GM19397 (cell line): ENCODE results near the gene GNAQ.
"Not testable (repeated sequence)": the region's sequence is repeated elsewhere in the genome, so short reads cannot be mapped to it uniquely, and the experiment has no call there.

Experiments used
- ATAC-seq: cut with Tn5 transposase; IDR thresholded peaks from one replicate; pipeline ENCODE4 v1.9.1; 2021; ENCODE audit warnings: mild to moderate bottlenecking, moderate library complexity; ENCODE audit not compliant: unreplicated experiment

The GNAQ gene

DNA sequence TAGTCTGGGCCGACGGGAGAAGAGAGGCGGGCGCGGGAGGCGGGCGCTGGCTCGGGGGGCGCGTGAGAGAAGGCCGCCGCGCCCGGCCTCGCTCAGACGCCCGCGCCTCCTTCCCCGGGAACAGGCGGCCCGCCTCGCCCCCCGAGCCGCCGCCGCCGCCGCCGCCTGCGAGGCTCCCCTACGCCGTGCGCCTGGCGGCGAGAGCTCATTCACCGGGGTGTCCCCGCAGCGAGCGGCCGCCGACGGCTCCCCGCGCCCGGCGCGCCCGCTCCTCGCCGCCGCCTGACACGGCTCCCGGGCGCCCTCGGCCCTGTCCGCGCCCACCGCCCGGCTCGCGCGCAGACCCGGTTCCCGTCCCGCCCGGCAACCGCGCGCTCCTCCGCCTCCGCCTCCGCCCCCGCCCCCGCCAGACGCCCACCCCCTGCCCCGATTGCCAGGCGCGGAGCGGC is at the start of gene GNAQ:
GNAQ (minus strand) TSS at position 368 of the 449 bp plus-strand sequence. CDS start 576 bp downstream, outside the sequence.
- no peak for ATAC-seq

DNA sequence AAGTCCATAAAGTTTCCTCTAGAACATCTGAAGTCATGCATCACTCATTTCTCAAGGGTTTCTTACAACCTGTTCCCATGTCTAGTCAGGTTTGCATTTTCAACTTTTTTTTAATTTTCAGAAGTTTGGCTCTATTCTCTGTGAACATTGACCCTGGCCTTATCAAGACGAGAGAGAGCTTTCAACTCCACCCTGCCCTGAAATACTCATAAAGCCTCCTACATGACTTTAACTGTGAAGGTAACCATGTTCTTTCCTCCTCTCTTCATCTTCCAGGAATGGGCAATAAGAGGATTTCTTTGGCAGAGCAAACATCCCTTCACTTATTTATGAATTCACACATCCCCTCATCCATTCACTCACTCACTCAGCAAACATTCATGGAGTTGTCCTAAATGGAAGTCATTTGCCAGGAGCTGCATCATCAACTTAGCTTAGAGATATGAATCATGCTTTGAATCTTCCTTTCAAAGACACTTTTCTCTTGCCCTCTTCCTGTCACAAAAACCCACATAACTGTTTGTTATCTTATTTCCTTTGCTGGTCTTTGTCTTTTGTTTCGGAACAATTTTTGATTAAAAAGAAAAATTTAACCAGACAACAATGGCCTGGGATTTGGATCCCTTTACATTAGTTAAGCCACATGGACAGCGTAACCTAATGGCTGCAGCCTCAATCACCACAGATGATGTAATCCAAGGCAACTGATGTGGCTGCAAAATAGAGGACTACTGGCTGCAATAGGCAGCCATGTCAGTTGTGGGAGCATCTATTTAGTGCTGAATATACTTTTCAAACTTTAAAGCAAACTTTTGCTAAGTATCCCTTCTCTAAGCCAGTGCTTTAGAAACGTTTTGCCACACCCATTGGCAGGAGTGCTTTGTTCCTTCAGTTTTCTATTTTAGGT is 43.0 kb upstream of the GNAQ start:
- ATAC-seq, result no peak

DNA sequence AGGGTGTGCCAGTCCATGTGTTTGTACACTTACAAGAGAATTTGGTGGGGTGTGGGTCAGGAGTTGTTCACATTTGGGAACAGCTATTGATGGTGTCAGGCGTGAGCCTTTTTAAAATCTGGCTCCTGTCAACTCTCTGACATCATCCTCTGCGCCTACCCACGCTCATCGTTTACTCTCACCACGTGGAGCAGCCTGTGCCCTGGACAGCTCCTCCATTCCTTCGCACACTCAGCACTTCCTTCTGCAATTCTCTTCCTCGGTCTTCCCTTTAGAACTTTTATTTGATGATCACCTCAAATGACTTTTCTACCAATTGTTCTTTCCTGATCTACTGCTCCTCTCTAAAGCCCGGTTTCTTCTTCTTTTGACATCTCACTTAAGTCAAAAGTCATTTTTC is 42.1 kb upstream of the GNAQ start:
- no peak for ATAC-seq

DNA sequence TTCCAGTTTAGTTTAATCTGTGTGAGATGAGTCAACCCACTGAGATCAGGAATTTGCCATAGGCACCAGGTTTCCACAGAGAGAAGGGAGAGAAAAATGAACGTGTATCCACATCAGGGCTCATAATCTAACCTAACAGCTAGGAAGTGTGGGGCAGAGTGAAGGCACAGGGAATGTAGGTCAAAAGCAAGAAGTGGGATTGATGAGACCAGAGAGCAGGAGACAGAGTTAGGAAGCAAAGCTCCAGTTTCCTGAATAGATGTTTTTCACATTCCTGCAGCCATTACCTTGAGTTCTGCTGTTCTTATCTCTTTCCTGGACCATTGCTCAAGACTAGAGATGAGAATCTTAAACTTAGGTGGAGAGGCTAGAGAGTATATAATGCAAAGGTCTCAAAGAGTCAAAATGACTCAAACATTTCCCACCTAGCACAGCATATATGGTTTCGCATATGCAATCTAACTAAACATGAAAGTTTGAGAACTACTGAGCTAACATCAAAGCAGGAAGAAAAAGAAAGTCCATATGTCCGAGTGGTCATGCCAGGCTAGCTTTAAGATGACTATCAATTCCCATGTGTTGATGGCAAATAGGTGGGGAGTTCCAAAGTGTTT is 41.1 kb upstream of the GNAQ start:
- ATAC-seq, result no peak

DNA sequence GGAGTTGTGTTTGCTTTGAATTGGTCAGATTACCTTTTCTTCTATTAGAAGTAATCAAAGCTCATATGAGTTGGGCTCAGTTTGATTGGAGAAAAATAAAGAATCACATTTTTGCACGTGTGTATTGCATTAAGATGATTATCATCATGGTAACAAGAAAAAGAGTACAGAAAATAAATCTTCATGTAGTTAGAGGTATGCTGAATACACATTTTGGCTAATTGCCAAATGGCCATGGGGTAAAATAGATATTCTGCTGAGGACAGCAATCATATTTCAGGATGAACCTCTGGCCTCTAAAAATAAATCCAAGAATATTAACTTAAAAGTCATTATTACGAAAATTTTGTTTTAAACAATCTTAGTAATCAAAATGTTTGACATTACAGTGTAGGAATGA is 38.9 kb upstream of the GNAQ start:
- ATAC-seq, result no peak

DNA sequence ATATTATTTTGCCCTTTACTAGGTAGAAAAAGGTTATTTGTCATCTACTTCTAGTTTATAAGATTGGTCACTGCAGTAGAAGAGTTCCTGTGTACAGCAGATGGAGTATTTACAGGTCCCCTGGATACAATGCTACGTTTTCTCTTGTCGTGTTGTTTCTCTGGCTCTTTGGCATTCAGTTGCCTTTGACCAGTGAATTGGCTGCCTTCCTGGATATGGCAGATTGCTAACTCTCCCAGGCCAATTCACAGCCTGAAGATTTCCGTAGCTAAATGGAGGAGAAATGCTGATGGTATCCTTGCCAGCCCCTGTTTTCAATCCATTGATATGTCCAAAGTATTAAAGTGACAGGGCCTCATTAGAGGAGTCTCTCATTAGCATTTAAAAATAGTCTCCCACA is 32.5 kb upstream of the GNAQ start:
- ATAC-seq, result no peak

DNA sequence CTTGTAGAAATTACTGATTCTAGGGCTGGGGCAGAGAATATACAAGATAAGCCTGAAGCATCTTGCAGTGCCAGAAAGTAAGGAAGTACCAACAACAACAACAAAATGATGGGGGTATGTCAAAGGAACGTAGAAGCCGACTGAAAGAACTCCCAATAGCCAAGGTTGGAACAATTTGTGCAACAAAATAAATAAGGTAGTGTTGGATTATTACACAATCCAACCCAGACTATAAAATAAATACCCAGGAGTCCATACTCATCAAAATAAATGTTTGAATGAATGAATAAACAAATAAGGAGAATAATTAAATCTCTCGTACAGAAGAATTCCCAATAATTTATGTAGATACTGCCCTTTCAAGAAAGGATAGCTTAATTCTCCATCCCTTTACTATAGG is 31.1 kb upstream of the GNAQ start:
- ATAC-seq, result no peak

DNA sequence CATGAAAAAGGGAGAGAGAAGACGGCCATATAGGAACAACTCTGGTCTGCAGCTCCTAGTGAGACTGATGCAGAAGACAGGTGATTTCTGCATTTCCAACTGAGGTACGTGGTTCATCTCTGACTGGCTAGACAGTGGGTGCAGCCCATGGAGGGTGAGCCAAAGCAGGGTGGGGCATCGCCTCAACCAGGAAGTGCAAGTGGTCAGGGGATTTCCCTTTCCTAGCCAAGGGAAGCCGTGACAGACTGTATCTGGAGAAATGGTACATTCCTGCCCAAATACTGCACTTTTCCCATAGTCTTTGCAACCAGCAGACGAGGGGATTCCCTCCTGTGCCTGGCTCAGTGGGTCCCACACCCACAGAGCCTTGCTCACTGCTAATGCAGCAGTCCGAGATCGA is 22.6 kb upstream of the GNAQ start:
- not testable (repeated sequence) for ATAC-seq

DNA sequence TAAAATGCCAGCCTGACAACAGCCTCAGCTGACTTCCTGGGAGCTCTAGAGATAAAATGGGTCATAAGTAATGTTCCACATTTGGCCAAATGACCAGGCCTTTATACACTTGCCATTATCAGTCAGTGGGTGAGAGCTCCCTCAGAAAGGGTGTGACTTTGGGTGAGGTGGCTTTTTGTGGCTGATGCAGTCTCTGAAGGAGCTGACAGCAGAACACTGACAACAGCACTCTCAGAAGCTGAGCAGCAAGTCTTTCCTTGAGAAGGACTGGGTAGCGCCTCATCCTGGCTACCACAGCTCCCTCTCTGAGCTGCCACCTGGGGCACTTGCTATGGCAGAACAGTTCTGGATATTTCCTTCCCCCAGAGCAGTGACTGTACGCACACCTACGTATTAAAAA is 22.0 kb upstream of the GNAQ start:
- no peak for ATAC-seq

DNA sequence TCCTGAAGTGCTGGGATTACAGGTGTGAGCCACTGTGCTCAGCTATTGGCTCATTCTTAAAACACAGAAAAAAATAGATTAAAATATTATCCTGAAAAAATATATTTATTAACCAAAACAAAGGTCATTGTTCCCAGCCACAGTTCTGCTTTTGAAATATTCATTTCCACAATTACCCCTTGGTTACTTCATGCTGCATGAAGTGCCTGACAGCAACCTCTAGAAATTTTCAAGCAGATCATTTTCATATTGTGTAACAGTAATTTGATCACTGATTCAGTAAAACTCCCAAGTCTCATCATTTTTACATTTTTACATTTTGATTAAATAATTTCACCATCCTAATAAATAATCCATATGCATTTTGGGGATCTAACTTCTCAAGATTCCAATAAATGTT is 18.8 kb upstream of the GNAQ start:
- ATAC-seq, result no peak

DNA sequence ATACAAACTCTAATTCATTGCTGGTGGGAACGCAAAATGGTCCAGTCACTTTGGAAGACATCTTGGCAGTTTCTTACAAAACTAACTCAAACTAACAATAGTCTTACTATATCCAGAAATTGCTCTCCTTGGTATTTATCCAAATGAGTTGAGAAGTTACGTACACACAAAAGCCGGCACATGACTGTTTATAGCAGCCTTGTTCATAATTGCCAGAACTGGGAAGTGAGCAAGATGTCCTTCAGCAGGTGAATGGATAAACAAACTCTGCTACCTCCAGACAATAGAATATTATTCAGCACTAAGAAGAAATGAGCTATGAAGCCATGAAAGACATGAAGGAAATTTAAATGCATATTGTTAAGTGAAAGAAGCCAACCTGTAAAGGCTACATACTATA is 17.9 kb upstream of the GNAQ start:
- ATAC-seq, result no peak

DNA sequence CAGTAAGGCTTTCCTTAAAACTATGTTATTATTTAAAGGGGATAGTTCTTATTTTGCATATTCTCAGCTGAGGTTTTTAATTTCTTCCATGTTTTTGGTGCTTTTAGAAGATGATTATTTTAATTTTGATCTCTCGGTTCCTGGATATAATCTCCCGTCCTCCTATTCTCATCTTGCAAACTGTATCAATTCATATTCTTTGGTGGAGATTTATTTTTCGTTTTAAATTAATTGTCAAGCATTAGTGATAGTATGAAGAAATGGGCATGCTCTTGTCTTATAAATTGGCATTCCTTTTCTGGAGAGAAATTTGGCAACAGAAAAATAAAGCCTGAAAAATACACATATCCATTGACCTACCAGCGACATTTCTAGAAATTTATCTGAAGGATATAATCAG is 15.5 kb upstream of the GNAQ start:
- ATAC-seq, result no peak

DNA sequence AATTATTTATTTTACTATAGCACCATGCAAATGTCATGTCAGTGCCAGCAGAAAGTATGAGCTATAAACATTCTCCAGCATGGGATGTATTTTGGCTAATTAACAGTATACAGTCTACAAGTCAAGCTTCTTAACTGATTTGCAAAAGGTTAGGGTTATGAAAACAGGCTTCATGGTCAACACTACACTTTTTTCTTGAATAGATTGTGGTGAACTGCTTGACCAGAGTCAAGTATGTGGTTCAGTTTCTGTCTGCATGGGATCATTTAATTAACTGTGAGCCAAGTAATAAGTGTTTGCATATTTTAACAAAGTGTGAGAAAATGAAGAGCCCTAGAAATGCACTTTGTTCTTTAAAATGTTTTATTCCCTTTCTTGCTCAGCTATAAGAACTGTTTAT is 14.5 kb upstream of the GNAQ start:
- ATAC-seq, result no peak

DNA sequence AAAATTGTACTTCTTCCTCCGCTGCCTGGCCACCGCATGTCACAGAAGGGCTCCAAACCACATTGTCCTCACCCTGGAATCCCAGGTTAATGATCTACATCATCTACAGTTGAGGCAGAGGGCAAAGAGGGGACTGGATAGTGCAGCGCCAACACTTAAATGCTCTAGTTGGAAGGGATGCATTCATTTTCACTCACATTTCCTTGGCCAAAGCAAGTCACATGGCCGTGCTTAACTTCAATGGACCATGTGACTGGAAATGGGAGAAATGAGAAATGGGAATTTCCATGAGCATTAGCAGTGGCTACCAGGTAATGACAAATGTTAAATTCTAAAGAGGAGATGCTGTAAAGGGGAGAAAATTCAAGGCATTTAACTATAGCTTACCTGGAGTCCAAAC is 13.3 kb upstream of the GNAQ start:
- no peak for ATAC-seq

DNA sequence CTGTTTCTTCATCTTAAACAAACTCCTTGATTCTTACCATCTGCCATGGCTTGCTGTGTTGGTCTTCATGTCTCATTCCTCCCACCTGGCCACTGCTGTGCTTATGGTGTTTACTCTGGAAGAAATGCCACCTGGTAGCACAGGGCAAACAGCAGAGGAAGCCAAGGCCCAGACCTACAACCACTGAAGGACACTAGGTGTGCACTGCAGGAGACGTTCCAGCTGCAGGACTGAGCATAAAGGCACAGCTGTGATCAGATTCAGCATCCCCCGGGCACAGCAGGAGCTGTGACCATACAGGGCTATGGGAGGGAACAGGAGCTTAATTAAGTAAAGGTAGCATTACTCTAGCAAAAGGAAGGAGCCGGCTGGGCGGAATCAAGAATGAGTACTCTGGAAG is 12.6 kb upstream of the GNAQ start:
- ATAC-seq, result no peak

DNA sequence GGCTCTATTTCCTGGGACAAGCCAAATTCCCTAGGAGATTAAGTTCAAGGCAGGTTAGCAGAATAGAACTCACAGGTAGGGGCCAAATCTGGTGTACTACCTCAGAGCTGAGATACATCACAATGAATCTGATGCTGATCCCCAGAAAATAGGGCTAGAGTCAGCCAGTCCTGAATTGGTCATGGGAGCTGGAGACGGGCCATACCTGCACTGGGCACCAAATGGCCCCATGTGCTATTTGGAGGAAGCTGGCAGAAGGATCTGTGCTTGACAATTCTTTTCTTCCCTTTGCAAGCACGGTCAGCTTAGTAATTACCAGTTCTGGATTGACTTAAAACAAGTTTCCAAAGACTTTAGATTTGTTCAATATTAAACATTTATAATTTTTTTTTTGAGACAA is 10.4 kb upstream of the GNAQ start:
- no peak for ATAC-seq

DNA sequence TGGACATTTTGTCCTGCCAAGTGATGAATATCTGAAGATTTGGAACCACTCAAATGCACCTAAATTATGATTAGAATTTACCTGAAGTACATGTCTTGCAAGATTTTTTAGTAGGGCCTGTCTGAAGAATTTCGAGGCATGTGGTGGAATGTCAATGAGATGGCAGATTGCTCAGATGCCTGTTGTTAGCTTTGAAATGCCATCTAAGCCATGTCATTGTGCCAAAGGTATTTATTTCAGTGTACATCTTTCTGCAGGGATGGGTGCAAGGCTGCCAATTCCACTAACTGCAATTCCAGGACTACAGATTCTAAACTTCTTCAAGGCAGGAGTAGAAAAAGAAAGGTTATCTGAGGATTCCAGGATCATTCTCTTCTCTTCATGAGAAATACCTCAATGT is 9.1 kb upstream of the GNAQ start:
- no peak for ATAC-seq

DNA sequence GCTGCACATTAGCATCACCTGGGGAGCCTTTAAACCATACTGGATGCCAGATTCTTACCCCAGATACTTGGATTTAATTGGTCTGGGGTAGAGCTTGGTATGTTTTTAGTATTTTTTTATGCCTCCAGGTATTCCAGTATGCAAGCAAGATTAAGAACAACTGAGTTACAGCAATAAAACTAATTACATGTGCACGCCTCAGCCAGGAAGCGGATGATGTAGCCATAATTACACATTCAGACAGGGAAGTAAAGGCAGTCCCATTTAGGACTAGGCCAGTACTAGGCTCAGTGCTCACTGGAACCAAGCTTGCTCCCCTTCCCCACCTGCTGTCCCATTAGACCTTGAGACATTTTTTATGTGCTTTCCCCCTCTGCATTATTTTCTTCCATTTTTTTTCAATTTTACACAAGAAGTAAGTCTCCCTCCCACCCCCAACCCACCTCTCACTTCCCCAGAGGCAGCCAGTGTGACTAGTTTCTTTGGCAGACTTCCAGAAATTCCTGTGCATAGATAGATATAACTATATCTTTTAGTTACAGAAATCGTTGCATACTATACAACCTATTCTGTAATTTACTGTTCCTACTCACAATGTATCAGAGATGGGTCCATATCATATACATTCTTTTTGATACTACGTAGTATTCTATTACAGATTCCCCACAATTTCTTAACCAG is 7.1 kb upstream of the GNAQ start:
- no peak for ATAC-seq

DNA sequence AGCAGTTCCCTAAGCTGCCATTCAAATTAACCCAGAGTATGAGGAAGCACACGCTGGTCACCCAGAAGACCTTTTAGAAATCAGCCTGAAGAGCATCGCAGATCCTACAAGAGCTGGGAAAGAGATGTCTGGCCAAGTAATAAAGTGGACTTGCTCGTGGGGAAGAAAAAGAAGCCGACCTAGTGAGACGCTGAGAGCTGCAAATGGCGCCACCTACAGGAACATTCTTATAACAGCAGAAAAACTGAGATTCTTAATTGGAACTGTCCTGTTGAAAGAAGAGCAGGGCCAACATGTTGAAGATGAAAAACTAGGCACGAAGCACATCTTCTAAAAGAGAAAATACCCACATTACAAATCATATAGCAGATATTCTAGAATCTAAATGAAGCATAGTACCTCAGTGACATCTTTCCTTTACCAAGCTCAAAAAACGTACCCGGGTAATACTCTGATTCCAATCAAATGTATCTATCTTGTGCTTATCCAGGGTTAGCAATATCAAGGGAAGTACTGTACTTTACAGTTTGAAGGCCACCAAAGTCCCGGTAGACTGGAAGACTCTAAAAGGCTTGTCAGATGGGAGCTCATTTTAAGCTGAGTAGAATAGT is 3.9 kb upstream of the GNAQ start:
- ATAC-seq, result no peak

DNA sequence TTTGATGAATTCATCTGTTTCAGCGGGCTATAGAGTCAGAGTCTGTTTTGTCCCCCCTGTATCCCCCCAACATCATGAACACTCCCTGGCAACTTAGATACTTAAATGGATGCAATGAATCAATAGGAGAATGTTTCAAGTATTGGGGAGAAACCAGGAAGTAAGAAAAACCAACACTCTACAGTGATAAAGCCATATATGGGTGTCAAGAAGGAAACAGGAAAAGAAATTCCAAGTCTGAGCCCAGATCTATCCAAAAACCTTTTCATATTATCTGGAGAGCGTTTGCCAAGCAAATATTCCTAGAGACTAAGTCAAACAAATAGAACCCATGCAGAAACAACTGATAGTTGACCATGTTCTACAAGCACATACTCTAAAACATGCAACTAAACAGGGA is 2.3 kb upstream of the GNAQ start:
- no peak for ATAC-seq

DNA sequence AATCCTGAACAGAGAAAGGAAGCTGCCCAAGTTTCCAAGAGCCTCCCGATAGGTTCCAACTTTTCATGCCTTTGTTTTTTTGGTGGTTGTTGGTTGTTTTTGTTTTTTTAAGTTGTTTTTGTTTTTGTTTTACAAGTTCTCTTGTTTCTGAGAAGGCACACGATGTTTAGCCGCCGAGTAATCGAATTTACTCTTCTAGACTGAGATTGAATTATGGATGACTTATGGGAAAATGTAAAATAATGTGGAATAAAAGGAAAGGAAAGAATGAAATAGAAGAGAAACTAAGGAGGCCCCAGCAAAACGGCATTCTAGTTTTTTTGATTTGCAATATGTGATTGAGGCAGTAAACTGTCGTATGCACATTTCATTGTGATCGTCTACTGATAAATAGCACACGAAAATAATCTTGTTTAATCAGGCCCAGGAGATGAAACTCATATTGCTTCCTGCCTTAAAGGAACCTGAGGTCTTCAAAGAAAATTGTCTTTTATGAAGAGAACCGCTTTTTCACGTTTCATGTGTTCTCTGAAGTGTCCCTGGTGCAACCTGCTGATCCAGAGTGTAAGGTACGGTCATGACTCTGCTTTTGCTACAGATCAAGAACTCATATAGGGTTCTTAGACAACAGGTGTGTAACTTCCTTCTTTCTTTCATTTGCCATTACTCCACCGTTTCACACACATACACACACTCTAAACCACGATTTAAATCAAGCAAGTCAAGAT is 1.3 kb upstream of the GNAQ start:
- no peak for ATAC-seq
